Measurements from ENCODE around the gene STX5. TPM values are rescaled to one million over a fixed set of nuclear protein-coding genes. Genes with fewer than 3 reads are reported as not detected.
"Not testable (repeated sequence)": the region's sequence is repeated elsewhere in the genome, so short reads cannot be mapped to it uniquely, and the experiment has no call there.

The STX5 gene
- total RNA-seq, 4 donors from 2014 or later, result 16.2 to 26.0 (median 24.9) TPM

- ATAC-seq, result no peak
- no peak overlapping the region for H3K27ac ChIP-seq
- peaks cover 5 to 7% of the 10 kb centered on the region in 2 donors for H3K4me1 ChIP-seq
- H3K9me3 ChIP-seq, result no peaks in the 10 kb centered on the region
- in situ Hi-C loops (cut with MboI; ENCODE audit: low sequenced_read_pairs in 4 of 4) (no loop called here), intact Hi-C loops (cut with DNase I; ENCODE audit: low total_unique reads) (loop anchor here (5.0 kb wide), 2 partner anchors 137 to 297 kb away; partner anchors contain the start of genes AHNAK, BSCL2 and GNG3)
- no peak overlapping the region for H3K4me3 ChIP-seq
- DNase-seq, result no peak
- TF ChIP-seq POLR2A (IDR thresholded peaks at IDR 0.05) (no peak), CTCF (IDR thresholded peaks at IDR 0.05 in 4 of 5, conservative IDR thresholded peaks at IDR 0.05 in 1 of 5) (no peak)
- no peaks in the 10 kb centered on the region for H3K27me3 ChIP-seq
- H3K36me3 ChIP-seq, result no peaks in the 10 kb centered on the region
These were observed 12.3 kb upstream of the STX5 start for GRCh38 chr11:62844154-62844553.

- no peaks in the 10 kb centered on the region for H3K36me3 ChIP-seq
- ATAC-seq, result no peak
- no peaks in the 10 kb centered on the region for H3K27me3 ChIP-seq
- intact Hi-C loops (cut with DNase I; ENCODE audit: low total_unique reads), result loop anchor here (5.0 kb wide), 2 partner anchors 136 to 296 kb away; partner anchors contain the start of genes AHNAK, BSCL2 and GNG3
- H3K9me3 ChIP-seq, result no peaks in the 10 kb centered on the region
- TF ChIP-seq POLR2A (IDR thresholded peaks at IDR 0.05) (no peak), CTCF (IDR thresholded peaks at IDR 0.05 in 4 of 5, conservative IDR thresholded peaks at IDR 0.05 in 1 of 5) (no peak)
- H3K4me3 ChIP-seq, result no peak overlapping the region
- H3K4me1 ChIP-seq, result peaks cover 8 to 12% of the 10 kb centered on the region in 2 donors
- in situ Hi-C loops (cut with MboI; ENCODE audit: low sequenced_read_pairs in 4 of 4), result no loop called here
- no peak for DNase-seq
- H3K27ac ChIP-seq, result no peak overlapping the region
These were observed 11.6 kb upstream of the STX5 start for GRCh38 chr11:62843466-62843865.

GRCh38 chr11:62842891-62843290 is 11.0 kb upstream of the STX5 start:
- ATAC-seq; DNase-seq; H3K27me3 ChIP-seq; H3K9me3 ChIP-seq; H3K36me3 ChIP-seq; in situ Hi-C loops (cut with MboI; ENCODE audit: low sequenced_read_pairs in 4 of 4): not testable (repeated sequence)
- Histone ChIP-seq H3K4me3 (peak overlapping the region in 1 of 4 donors; percentile 62), H3K27ac (peak overlapping the region; percentile 97 to 99 (median 98)), H3K4me1 (peaks cover 14 to 17% of the 10 kb centered on the region in 2 donors)
- intact Hi-C loops (cut with DNase I; ENCODE audit: low total_unique reads), result loop anchor here (1.0 to 5.0 kb wide), 4 partner anchors 12 to 296 kb away; partner anchors contain the start of genes AHNAK, BSCL2 and GNG3

GRCh38 chr11:62842171-62842741 is 10.4 kb upstream of the STX5 start:
- Histone ChIP-seq H3K27me3 (no peaks in the 10 kb centered on the region), H3K4me3 (peak overlapping the region; percentile 60 to 100 (median 72)), H3K36me3 (no peaks in the 10 kb centered on the region), H3K4me1 (peaks cover 20% of the 10 kb centered on the region in 2 donors), H3K27ac (peak overlapping the region; percentile 97 to 99 (median 98)), H3K9me3 (no peaks in the 10 kb centered on the region)
- ATAC-seq, result peak; percentile 4 to 9
- intact Hi-C loops (cut with DNase I; ENCODE audit: low total_unique reads), result loop anchor here (1.0 to 5.0 kb wide), 4 partner anchors 13 to 295 kb away; partner anchors contain the start of genes AHNAK, BSCL2 and GNG3
- TF ChIP-seq CTCF (IDR thresholded peaks at IDR 0.05 in 4 of 5, conservative IDR thresholded peaks at IDR 0.05 in 1 of 5) (no peak), POLR2A (IDR thresholded peaks at IDR 0.05) (no peak)
- no peak for DNase-seq
- in situ Hi-C loops (cut with MboI; ENCODE audit: low sequenced_read_pairs in 4 of 4), result no loop called here

- H3K4me3 ChIP-seq, result peak overlapping the region; percentile 82 to 100 (median 96)
- peaks cover 0 to 1% of the 10 kb centered on the region in 2 donors for H3K36me3 ChIP-seq
- no peaks in the 10 kb centered on the region for H3K9me3 ChIP-seq
- no peaks in the 10 kb centered on the region for H3K27me3 ChIP-seq
- ATAC-seq (peak; percentile 73 to 76), DNase-seq (peak; percentile 85 to 91)
- intact Hi-C loops (cut with DNase I; ENCODE audit: low total_unique reads), result loop anchor here (1.0 to 5.0 kb wide), 5 partner anchors 14 to 294 kb away; partner anchors contain the start of genes AHNAK, BSCL2, GNG3 and NXF1
- in situ Hi-C loops (cut with MboI; ENCODE audit: low sequenced_read_pairs in 4 of 4), result no loop called here
- TF ChIP-seq CTCF (IDR thresholded peaks at IDR 0.05 in 4 of 5, conservative IDR thresholded peaks at IDR 0.05 in 1 of 5) (peak in 1 of 5 experiments; percentile 5), POLR2A (IDR thresholded peaks at IDR 0.05) (peak; percentile 99 to 100)
- peaks cover 20% of the 10 kb centered on the region in 2 donors for H3K4me1 ChIP-seq
- H3K27ac ChIP-seq, result peak overlapping the region; percentile 97 to 99 (median 98)
These were observed 9.7 kb upstream of the STX5 start for GRCh38 chr11:62841361-62842170.

GRCh38 chr11:62840721-62841360 is 9.0 kb upstream of the STX5 start:
- intact Hi-C loops (cut with DNase I; ENCODE audit: low total_unique reads), result loop anchor here (1.0 to 5.0 kb wide), 4 partner anchors 9 to 294 kb away; partner anchors contain the start of genes AHNAK, BSCL2, GNG3 and NXF1
- in situ Hi-C loops (cut with MboI; ENCODE audit: low sequenced_read_pairs in 4 of 4), result not testable (repeated sequence)
- DNase-seq, result peak; percentile 41 to 69

More at GRCh38 chr11:62840721-62841360, 9.0 kb upstream of the STX5 start:
- Histone ChIP-seq H3K27ac (peak overlapping the region; percentile 97 to 99 (median 98)), H3K4me1 (peaks cover 20% of the 10 kb centered on the region in 2 donors), H3K4me3 (peak overlapping the region; percentile 82 to 100 (median 96))
- not testable (repeated sequence) for H3K36me3 ChIP-seq, H3K9me3 ChIP-seq, H3K27me3 ChIP-seq
- peak; percentile 9 to 15 for ATAC-seq
